HuH-7.5 (cell line): ENCODE measurements around the gene SOBP.

Experiments used
- DNase-seq: peaks from one replicate; pipeline ENCODE4 v3.0.0; 2011; ENCODE audit warnings: low spot score

SOBP gene

DNA sequence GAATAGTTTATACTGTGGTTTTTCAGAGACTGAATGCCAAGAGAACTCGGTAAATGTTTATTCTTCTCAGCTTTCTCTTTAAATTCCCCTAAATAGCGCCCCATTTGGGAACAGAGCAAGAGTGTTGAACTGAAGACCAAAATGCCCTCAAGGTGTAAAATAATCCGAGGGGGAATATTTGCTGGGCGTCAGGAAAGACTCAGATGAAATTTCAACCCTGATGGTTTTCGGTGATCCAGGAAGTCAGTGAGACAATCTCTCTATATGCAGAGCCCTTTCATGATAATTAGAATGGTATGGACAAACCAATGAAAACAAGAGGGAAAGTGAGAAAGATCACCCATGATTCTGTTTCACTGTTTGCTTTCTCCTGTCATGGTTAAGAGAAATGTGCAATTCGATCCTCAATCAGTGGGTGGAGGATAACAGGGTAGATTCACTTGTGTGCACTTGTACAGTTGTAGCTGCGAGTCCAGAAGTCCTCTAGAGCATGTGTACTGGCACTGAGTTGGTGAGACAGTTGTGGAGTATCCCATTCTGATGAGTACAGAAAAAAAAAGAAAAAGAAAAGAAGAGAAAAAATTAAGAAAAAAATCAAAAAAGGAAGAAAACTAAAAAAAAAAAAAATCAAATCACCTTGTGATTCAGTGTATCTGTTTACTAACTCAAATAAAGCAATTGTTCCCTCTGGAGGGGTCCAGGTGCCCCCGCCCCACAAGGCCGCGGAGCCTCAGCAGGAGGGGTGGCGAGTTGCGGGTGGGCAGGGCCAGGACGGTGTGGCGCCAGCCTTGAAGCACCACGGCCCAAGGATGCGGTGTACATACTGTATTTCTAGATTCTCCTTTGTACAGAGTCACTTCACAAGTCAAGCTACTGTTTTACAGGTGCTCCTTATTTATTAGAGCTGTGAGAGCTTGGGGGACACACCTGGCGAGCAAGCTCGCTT is 169.3 kb downstream of the SOBP start:
- no peak for DNase-seq

DNA sequence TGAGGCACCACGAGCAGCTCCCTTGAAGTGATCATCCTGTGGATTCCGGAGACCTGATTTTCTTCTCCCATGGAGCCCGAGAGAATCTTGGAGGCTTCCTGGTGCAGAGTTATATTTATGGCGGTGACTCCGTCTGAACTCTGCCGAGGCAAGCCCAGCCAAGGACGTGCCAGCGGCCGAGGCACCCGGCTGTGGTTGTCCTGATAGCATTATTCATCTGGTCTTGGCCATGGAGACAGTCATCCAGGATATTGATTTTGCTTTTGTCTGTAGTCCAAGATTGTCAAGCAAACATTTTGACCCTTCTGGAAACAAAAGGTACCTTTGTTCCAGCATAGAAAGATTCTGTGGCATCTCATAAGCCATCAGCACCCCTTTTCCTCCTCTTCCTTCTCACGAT is 170.9 kb downstream of the SOBP start:
- no peak for DNase-seq

DNA sequence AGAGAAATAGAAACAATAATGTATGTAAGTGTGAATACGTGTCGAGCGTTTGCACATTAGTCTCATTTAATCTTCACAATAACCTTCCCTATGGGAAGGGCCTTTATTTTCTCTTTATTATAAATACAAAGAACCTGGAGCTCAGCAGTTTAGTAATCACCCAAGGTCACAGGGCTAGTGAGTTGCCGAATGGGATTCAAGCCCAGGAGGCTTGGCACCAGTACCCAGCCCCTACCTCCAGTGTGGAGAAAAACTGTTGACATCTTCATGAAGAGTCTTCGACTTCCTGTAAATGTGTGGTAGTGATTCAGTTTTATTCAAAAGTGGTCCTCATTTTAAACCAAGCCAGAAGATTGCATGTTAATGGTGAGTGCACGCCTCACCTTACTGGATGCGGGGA is 171.4 kb downstream of the SOBP start:
- no peak for DNase-seq

DNA sequence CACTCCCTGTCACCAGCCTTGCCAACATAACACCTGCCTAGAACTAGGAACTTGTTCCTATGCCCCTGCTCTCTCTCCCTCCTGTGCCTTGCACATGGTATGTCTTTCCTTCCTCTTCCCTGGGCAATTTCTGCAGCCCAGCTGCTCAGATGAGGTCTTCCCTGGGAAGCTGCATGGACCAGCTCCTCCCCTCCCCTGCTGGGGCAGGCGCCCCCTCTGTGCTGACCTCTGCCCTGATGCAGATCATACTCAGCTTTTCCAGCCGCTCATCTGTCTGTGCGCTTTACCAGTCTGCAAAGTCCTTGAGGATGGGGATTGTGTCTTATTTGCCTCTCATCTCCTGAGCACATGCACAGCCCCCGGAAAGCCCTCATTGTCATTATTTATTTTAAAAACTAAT is 172.4 kb downstream of the SOBP start:
- no peak for DNase-seq

- no peak for DNase-seq
Observed at GRCh38 chr6:107663308-107663707, 173.4 kb downstream of the SOBP start.

DNA sequence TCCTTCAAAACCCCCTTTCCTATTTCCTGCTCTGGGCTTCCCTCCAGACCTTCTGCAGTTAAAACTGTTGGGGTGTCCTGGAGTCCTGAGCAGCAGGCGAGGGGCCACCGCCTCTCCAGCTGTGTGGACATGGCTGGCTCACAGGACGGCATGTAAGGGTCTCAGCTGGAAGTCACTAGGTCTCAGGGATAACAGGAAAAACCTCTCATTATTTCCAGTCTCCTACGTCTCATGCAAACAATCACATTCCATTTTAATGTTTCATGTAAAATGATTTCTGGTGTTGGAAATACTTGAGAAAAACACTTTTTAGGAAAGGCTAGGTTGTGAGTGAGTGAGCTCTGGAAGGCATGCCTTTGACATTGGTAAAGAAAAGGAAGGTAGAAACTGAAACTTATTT is 175.5 kb downstream of the SOBP start:
- DNase-seq, result no peak

DNA sequence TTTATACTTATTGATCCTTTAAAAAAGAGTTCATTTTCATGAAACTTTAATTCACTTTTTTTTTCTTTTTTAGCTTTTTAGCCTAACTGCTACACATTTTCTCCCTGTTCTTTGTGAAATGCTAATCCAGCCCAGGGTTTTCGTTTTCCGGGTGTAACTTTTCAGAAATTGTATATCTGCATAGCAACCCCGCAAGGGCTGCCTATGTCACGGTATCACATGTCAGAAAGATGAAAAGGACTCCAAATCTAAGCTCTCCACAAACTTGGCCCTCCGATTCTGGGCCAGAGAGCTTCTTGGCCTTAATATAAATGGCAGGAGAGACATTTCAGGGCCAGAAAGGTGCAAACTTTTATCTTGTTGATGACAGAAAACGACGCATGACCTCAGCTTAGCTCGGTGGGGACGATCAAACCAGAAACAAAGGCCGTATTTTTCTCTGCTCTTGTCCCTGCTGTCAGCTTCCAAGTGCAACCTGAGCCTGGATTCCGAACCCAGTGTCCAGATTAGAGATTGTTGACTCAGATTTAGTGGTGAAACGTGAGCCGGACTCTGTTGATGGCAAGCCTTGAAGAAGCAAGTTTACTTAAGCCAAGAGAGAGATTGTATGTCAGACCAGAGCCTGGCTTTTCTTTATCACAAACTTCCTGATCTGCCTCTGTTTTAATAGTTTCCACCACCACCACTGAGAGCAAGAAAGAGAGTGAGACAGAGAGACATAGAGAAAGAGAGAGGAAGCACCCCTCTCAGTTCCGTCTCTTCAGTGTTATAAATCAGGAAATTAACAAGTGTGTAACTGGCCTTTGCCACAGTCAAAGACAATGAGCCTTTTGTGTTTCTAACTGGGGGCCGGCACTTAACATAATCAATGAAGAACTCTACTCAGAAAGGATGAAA is 176.4 kb downstream of the SOBP start:
- peak; percentile 73 for DNase-seq

GRCh38 chr6:107666981-107667601 is 177.2 kb downstream of the SOBP start:
- DNase-seq, result no peak

DNA sequence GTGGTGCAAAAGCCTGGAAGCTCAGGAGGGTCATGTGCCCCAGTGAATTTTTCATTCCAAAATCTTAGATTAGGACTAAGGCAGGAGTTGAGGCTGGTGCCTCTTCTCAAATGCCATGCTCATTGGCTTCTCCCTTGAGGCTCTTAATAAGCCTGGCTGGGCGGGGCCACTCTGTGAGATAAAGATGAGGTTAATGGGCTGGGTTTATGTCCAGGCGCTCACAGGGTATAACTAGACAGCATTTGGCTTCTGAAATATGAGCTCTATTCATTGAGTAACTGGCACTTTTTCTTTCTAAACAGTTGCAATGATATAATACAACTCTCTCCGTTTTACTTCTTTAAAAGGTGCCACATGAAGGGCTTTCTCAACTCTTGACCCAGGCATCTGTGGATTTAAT is 177.9 kb downstream of the SOBP start:
- no peak for DNase-seq

DNA sequence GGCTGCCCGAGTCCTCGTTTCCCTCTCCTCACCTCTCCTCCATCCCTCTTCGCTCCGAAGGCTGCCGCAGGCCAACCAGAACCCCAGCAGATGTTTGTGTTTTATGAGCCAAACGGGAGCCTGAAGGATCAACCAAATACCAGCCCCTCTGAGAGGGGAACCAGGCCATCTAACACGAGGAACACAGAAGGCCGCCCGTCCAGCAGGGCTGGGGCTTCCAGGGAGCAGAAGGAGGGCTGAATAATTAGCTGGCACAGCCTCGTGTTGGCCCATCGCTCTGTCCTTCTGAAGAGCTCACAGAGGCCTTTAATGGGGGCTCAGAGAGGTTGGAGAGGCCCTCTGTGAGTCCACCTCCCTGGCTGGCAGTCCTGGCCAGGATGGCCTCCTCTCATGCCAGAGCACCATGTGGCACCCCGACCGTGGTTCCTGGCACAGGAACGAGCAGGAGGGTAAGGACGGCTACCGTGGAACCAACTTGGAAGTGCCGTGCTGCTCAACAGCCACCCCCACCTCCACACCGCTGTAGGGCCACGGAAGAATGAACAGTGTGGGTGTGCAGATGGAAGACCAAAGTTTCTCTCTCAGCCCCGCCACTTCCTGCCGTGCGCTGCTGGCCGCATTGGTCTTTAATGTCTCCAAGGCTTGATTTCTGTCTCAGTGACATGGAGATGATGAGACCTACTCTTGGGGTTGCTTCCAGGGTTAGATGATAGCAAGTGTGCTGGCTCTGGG is 179.0 kb downstream of the SOBP start:
- DNase-seq, result no peak

DNA sequence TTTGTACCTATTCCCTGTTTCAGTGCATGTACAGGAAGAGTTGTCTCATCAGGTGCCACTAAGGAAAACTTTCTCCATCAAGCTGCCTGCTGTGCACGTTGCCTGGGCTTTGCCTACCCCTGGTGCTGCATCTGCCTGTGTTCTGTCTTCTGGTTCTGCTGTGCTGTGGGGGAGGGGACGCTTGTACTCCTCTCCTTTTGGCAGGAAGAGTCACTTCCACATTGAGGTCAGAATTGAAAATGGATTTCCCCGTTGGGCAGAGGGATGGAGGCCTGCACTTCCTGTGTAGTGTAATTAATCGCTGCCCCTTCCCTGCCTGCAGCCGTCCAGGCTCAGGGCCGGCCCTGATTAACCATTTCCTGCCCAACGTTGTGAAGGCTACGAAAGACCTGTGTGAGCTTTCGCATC is 180.9 kb downstream of the SOBP start:
- no peak for DNase-seq

DNA sequence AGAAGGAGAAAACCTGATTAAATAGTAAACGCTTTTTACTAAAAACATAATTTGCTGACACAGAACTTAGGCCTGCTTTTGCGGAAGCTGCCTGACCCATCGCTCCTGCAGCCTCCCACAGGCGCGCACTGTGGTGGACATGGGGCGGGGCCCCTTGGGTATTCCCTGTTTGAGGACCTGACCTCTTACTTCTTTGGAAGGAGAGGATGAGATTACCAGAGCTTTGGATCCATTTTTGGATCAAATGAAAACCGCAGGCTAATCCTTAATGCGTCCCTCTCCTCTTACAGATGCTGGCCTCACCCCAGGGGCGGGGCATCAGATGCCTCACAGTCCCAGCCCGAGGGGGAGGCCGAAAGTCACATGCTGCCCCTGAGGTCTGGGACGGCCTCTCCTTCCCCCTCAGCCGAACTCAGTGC is 183.2 kb downstream of the SOBP start:
- DNase-seq, result no peak

GRCh38 chr6:107674995-107675738 is 185.2 kb downstream of the SOBP start:
- DNase-seq, result peak; percentile 79

GRCh38 chr6:107676042-107676441 is 186.1 kb downstream of the SOBP start:
- DNase-seq, result no peak

GRCh38 chr6:107677399-107677798 is 187.5 kb downstream of the SOBP start:
- DNase-seq, result no peak

- no peak for DNase-seq
Observed at GRCh38 chr6:107679457-107679856, 189.5 kb downstream of the SOBP start.

- DNase-seq, result no peak
Observed at GRCh38 chr6:107682721-107683120, 192.8 kb downstream of the SOBP start.

- no peak for DNase-seq
Observed at GRCh38 chr6:107683183-107683582, 193.3 kb downstream of the SOBP start.

DNA sequence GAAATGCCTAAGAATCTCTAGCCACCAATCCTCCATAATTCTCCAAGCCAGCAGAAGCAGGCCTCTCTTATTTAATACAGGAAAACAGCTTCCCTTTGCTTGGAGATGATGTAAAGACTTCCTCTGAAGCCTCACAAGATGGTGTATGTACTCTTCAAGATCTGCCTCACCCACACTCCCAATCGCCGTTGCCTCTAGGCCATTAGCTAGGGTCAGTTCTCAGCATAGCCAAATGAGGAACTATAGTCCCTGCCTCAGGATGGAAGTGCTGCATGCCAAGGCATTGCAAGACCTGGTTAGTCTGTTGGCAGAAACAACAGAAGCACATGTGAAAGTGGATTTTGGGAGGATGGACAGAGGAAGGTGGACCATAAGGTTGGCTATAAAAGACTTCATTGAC is 195.1 kb downstream of the SOBP start:
- DNase-seq, result no peak

GRCh38 chr6:107689190-107689589 is 199.3 kb downstream of the SOBP start:
- no peak for DNase-seq
